ENCODE measurements around the gene HES7. TPM values are rescaled to one million over a fixed set of nuclear protein-coding genes. Genes with fewer than 3 reads are reported as not detected.

Gene HES7
- total RNA-seq, 1 donor from 2014 or later, result 1.3 TPM

- peaks cover 2% of the 10 kb centered on the region for H3K27me3 ChIP-seq (ENCODE audit: control insufficient read depth, insufficient read depth, low read length)
- peak overlapping the region; percentile 45 for H3K4me3 ChIP-seq (ENCODE audit: low read depth, low read length)
- DNase-seq (ENCODE audit: low read depth) (peak; percentile 91), FAIRE-seq (no peak)
- H3K36me3 ChIP-seq (ENCODE audit: control insufficient read depth, insufficient read depth, low read length), result no peaks in the 10 kb centered on the region
- TF ChIP-seq CTCF (IDR thresholded peaks at IDR 0.05; ENCODE audit: insufficient read depth, low read length, severe bottlenecking), result no peak
Observed at GRCh38 chr17:8119581-8120519, 4.1 kb downstream of the HES7 start.

DNA sequence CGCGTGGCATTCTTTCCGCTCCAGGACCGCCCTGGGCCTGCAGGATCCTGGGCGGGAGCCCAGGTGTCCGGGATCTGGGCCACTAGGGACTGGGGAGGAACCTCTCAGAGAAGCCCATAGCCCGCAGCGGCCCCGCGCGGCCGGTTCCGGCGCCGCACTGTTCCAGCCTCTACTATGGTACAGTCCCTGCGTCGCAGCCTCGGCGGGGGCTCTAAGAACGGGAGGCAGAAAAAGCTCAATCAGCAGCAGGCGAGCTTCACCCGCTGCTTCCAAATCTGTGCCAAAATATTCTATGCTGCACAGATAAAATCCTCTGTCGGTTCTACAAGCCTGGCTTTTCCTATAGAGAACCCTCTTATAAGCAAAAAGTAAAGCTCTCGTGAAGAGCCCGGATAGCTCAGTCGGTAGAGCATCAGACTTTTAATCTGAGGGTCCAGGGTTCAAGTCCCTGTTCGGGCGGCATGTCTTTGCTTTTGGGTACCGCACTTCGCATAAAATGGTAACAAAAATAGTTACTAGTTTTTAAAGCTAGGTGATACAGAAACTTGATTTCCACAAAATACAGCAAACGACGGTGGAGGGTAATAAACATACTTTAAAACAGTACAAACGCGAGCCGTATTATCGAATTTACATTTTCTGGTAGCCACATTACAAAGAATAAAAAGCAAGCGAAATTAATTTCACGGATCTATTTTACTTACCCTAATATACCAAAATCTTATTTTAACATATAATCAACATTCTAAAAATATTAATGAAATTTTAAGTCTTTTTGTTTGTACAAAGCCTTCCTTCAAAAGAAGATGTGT lies 4.9 kb downstream of the HES7 start:
- no peak for FAIRE-seq
- H3K36me3 ChIP-seq (ENCODE audit: control insufficient read depth, insufficient read depth, low read length), result no peaks in the 10 kb centered on the region
- peaks cover 4% of the 10 kb centered on the region for H3K27me3 ChIP-seq (ENCODE audit: control insufficient read depth, insufficient read depth, low read length)
- peak; percentile 61 for DNase-seq (ENCODE audit: low read depth)
- peak overlapping the region; percentile 43 for H3K4me3 ChIP-seq (ENCODE audit: low read depth, low read length)
- peak; percentile 90 for TF ChIP-seq CTCF (IDR thresholded peaks at IDR 0.05; ENCODE audit: insufficient read depth, low read length, severe bottlenecking)

DNA sequence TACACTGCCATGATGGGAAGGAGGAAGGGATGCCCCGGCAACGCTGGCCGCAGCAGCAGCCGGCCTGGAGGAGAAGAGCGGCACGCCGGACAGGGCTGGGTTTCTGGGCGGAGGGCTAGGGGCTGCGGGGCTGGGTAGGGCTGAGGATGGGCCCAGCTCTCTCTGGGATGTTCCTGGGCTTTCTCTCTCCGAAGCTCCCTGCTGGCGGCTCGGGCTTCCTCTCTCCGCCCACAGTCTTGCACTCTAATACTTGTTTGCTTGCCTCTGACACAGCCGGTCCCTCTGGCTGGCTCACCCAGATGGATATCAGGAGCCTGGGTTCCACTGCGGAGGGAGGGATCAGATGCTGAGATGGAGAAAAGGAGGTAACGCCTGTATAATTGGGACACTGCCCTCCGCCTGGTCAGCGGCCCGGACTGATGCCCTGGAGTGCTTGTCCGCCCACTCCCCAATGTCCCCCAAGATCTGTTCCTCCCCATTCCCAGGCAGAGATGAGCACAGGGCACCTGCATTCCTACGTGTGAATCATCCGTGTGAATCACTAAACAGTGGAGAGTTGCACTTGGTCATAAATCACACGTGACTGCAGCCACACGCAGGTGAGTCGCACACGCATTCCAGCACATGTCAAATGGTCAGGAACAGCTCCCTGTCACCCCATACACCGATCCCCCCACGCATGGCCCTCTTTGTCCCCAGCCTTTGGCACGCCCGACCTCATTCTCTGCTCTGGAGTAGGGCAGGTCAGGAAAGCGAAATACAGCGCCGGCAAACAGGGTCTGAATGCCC lies 5.7 kb downstream of the HES7 start, which contains the start of gene ALOXE3:
Gene ALOXE3 (minus strand): TSS at position 535 of the 789 bp plus-strand sequence. CDS start 524 bp downstream, at position 11.
- H3K4me3 ChIP-seq (ENCODE audit: low read depth, low read length), result peak within 1 kb of the TSS; percentile 43
- peaks cover 4% of the 10 kb centered on the region for H3K27me3 ChIP-seq (ENCODE audit: control insufficient read depth, insufficient read depth, low read length)
- H3K36me3 ChIP-seq (ENCODE audit: control insufficient read depth, insufficient read depth, low read length), result no peaks in the 10 kb centered on the region
- DNase-seq (ENCODE audit: low read depth), result peak; percentile 97
- TF ChIP-seq CTCF (IDR thresholded peaks at IDR 0.05; ENCODE audit: insufficient read depth, low read length, severe bottlenecking), result no peak
- peak; percentile 98 for FAIRE-seq

- TF ChIP-seq CTCF (IDR thresholded peaks at IDR 0.05; ENCODE audit: insufficient read depth, low read length, severe bottlenecking), result no peak
- Histone ChIP-seq H3K4me3 (ENCODE audit: low read depth, low read length) (peak overlapping the region; percentile 43), H3K27me3 (ENCODE audit: control insufficient read depth, insufficient read depth, low read length) (peaks cover 4% of the 10 kb centered on the region), H3K36me3 (ENCODE audit: control insufficient read depth, insufficient read depth, low read length) (no peaks in the 10 kb centered on the region)
- FAIRE-seq (no peak), DNase-seq (ENCODE audit: low read depth) (no peak)
Observed at GRCh38 chr17:8117367-8117979, 6.4 kb downstream of the HES7 start.

GRCh38 chr17:8116776-8117175 lies 7.1 kb downstream of the HES7 start:
- Histone ChIP-seq H3K4me3 (ENCODE audit: low read depth, low read length) (no peak overlapping the region), H3K27me3 (ENCODE audit: control insufficient read depth, insufficient read depth, low read length) (peaks cover 4% of the 10 kb centered on the region), H3K36me3 (ENCODE audit: control insufficient read depth, insufficient read depth, low read length) (no peaks in the 10 kb centered on the region)
- DNase-seq (ENCODE audit: low read depth), result no peak
- no peak for TF ChIP-seq CTCF (IDR thresholded peaks at IDR 0.05; ENCODE audit: insufficient read depth, low read length, severe bottlenecking)
- peak; percentile 32 for FAIRE-seq
